SK-N-SH (cell line): ENCODE results near the gene NMNAT2. TPM values are rescaled to one million over a fixed set of nuclear protein-coding genes. Genes with fewer than 3 reads are reported as not detected.

ENCODE experiments used
- CTCF ChIA-PET: fragments of 300-600, 350-600 bp; formaldehyde crosslinking; extraction: SDS; loops from one replicate; lab custom pipeline; 2021; lab: Yijun Ruan, JAX
- POLR2A ChIA-PET: fragments of 350-600 bp; sonication (Branson Sonifier 250); formaldehyde crosslinking; extraction: SDS; loops from one replicate; lab custom pipeline; 2020; ENCODE audit warnings: antibody characterized with exemption, inconsistent platforms; lab: Yijun Ruan, JAX
- DNase-seq: peaks from one replicate; pipeline ENCODE4 v3.0.0; 2012
- H2AFZ ChIP-seq: fragments of 200-600 bp; sonication (generic); 2 replicates; pipeline ENCODE4 v1.8.1; 2016; ENCODE audit warnings: antibody characterized with exemption, mild to moderate bottlenecking, low read depth
- H3F3A ChIP-seq: fragments of 200-600 bp; sonication (generic); replicated peaks from 2 replicates; pipeline ENCODE3; 2016; ENCODE audit warnings: antibody characterized with exemption, mild to moderate bottlenecking; ENCODE audit not compliant: insufficient read depth
- H3K27ac ChIP-seq, 2 experiments: fragments of 200-500 bp in 1 of 2; fragments of 200-600 bp in 1 of 2; sonication (Bioruptor generic) in 1 of 2; sonication (generic), shearing (Covaris generic) in 1 of 2; 2 replicates each; pipeline versions ENCODE4 v1.5.1 to v1.6.1; 2014 to 2016; ENCODE audit warnings: low read depth in 2 of 2, inconsistent platforms in 1 of 2, low read length in 1 of 2, mild to moderate bottlenecking in 1 of 2, mixed read lengths in 1 of 2
- H3K27me3 ChIP-seq: fragments of 200-600 bp; sonication (generic), shearing (Covaris generic); 2 replicates; pipeline ENCODE4 v1.6.1; 2016; ENCODE audit warnings: mixed run types; ENCODE audit not compliant: insufficient read depth
- H3K36me3 ChIP-seq, 2 experiments: fragments of 200-500 bp in 1 of 2; fragments of 200-600 bp in 1 of 2; sonication (Bioruptor generic) in 1 of 2; sonication (generic) in 1 of 2; replicated peaks in 1 of 2; 2 replicates each; pipeline versions ENCODE3 to v1.5.1; 2014 to 2016; ENCODE audit warnings: low read length in 1 of 2, mild to moderate bottlenecking in 1 of 2; ENCODE audit not compliant: insufficient read depth in 2 of 2, control insufficient read depth in 1 of 2
- H3K4me1 ChIP-seq, 2 experiments: fragments of 200-500 bp in 1 of 2; fragments of 200-600 bp in 1 of 2; sonication (Bioruptor generic) in 1 of 2; sonication (generic), shearing (Covaris generic) in 1 of 2; 2 replicates each; pipeline versions ENCODE4 v1.5.1 to v1.6.1; 2014 to 2016; ENCODE audit warnings: low read depth in 1 of 2, low read length in 1 of 2, mixed run types in 1 of 2; ENCODE audit not compliant: insufficient read depth in 2 of 2, control insufficient read depth in 1 of 2
- H3K4me2 ChIP-seq: fragments of 200-600 bp; sonication (generic), shearing (Covaris generic); 2 replicates; pipeline ENCODE4 v1.6.1; 2017; ENCODE audit warnings: mixed run types
- H3K4me3 ChIP-seq, 2 experiments: fragments of 200-500 bp in 1 of 2; fragments of 200-600 bp in 1 of 2; sonication (Bioruptor generic) in 1 of 2; sonication (generic), shearing (Covaris generic) in 1 of 2; 2 replicates each; pipeline versions ENCODE4 v1.5.1 to v1.8.1; 2014 to 2016; ENCODE audit warnings: low read depth in 2 of 2, inconsistent platforms in 1 of 2, low read length in 1 of 2, mild to moderate bottlenecking in 1 of 2, mixed read lengths in 1 of 2, moderate library complexity in 1 of 2
- H3K79me2 ChIP-seq: fragments of 200-600 bp; sonication (generic); 2 replicates; pipeline ENCODE4 v1.8.1; 2017; ENCODE audit warnings: mild to moderate bottlenecking; ENCODE audit not compliant: insufficient read depth
- H3K9ac ChIP-seq: fragments of 200-600 bp; sonication (generic); 2 replicates; pipeline ENCODE4 v1.6.1; 2017; ENCODE audit warnings: mixed run types
- H3K9me2 ChIP-seq: fragments of 200-600 bp; sonication (generic); 2 replicates; pipeline ENCODE4 v1.6.1; 2017; ENCODE audit warnings: mixed run types
- H3K9me3 ChIP-seq: fragments of 200-600 bp; sonication (generic); 2 replicates; pipeline ENCODE4 v1.6.1; 2017; ENCODE audit warnings: mixed run types, mild to moderate bottlenecking, moderate library complexity
- H4K20me1 ChIP-seq: fragments of 200-600 bp; sonication (generic); 2 replicates; pipeline ENCODE4 v1.6.1; 2017; ENCODE audit warnings: mild to moderate bottlenecking, mixed run types; ENCODE audit not compliant: insufficient read depth
- CHD2 ChIP-seq: fragments of 150-350 bp; IDR thresholded peaks from 2 replicates; pipeline ENCODE4 v1.6.1; 2018; ENCODE audit warnings: low read length; ENCODE audit not compliant: partially characterized antibody
- EZH2phosphoT487 ChIP-seq: fragments of 200-600 bp; sonication (generic); IDR thresholded peaks from 2 replicates; pipeline ENCODE4 v1.6.1; 2017; ENCODE audit warnings: low read depth, mixed run types, mild to moderate bottlenecking, antibody characterized with exemption, moderate library complexity, borderline replicate concordance
- FOSL2 ChIP-seq: IDR thresholded peaks from 2 replicates; pipeline ENCODE4 v1.4.0; 2012; ENCODE audit warnings: low read depth, mild to moderate bottlenecking, moderate library complexity, borderline replicate concordance
- FOXJ3 ChIP-seq: sonication (generic); formaldehyde crosslinking; IDR thresholded peaks from 2 replicates; pipeline ENCODE4 v1.5.1; 2020; ENCODE audit warnings: mild to moderate bottlenecking, missing genetic modification reagents
- FOXM1 ChIP-seq: IDR thresholded peaks from 2 replicates; pipeline ENCODE4 v1.4.0; 2012; ENCODE audit warnings: low read depth, mild to moderate bottlenecking
- GATA2 ChIP-seq: sonication (generic); formaldehyde crosslinking; IDR thresholded peaks from 2 replicates; pipeline ENCODE4 v1.5.0; 2020; ENCODE audit warnings: mild to moderate bottlenecking, missing genetic modification reagents
- JUND ChIP-seq: IDR thresholded peaks from 2 replicates; pipeline ENCODE4 v1.4.0; 2012
- MAX ChIP-seq: IDR thresholded peaks from 2 replicates; pipeline ENCODE4 v1.4.0; 2012; ENCODE audit warnings: low read depth
- MEF2A ChIP-seq: IDR thresholded peaks from 2 replicates; pipeline ENCODE4 v1.4.0; 2012; ENCODE audit warnings: low read depth, borderline replicate concordance
- NFIC ChIP-seq: IDR thresholded peaks from 2 replicates; pipeline ENCODE4 v1.4.0; 2012; ENCODE audit warnings: borderline replicate concordance
- RAD21 ChIP-seq: IDR thresholded peaks from 2 replicates; pipeline ENCODE4 v1.6.1; 2012; ENCODE audit warnings: mild to moderate bottlenecking, low read length
- RCOR1 ChIP-seq: fragments of 150-350 bp; IDR thresholded peaks from 2 replicates; pipeline ENCODE4 v1.6.1; 2017; ENCODE audit warnings: antibody characterized with exemption, low read length
- RFX5 ChIP-seq: IDR thresholded peaks from 2 replicates; pipeline ENCODE4 v1.6.1; 2012; ENCODE audit warnings: mild to moderate bottlenecking, improper control_type of control experiment, low read length
- SMC3 ChIP-seq: IDR thresholded peaks from 2 replicates; pipeline ENCODE4 v1.6.1; 2012; ENCODE audit warnings: low read depth, low read length, improper control_type of control experiment
- TAF1 ChIP-seq: IDR thresholded peaks from 2 replicates; pipeline ENCODE4 v1.6.1; 2012; ENCODE audit warnings: low read depth, mild to moderate bottlenecking, low read length, moderate library complexity, borderline replicate concordance
- WGBS: methylation state at CpG from one replicate; pipeline ENCODE4 v1.1.6; 2017; ENCODE audit warnings: low lambda C conversion rate; 5-methylcytosine and 5-hydroxymethylcytosine counted together
- polyA plus RNA-seq, 3 experiments: library from polyadenylated mRNA; depleted of rRNA; stranded (reverse); fragments of >200 nt; gene quantifications; 2 replicates each; pipeline ENCODE4 v1.2.3, GENCODE V29; 2012
- TF ChIP-seq, protein P1 (sequence below): fragments of 150-350 bp; IDR thresholded peaks from 2 replicates; pipeline ENCODE4 v1.6.1; 2016; ENCODE audit warnings: mild to moderate bottlenecking, low read depth, low read length
- TF ChIP-seq, protein P2 (sequence below): fragments of 200-600 bp; sonication (generic); IDR thresholded peaks from 2 replicates; pipeline ENCODE4 v1.6.1; 2017; ENCODE audit warnings: antibody characterized with exemption, mild to moderate bottlenecking, moderate library complexity

NMNAT2 gene
- polyA plus RNA-seq, 1 of the 3 experiments (the other 2 are of a cell fraction): 0.07 TPM

GRCh38 chr1:183237046-183237445 is 181.1 kb downstream of the NMNAT2 start:
- Histone ChIP-seq H3K4me3 (no peak overlapping the region), H3K9ac (no peak overlapping the region)
- TF ChIP-seq FOXM1: no peak
- TF ChIP-seq FOSL2: no peak
- no peak for TF ChIP-seq RFX5
- TF ChIP-seq NFIC: no peak
- TF ChIP-seq GATA2: no peak
- TF ChIP-seq, protein P1, sequence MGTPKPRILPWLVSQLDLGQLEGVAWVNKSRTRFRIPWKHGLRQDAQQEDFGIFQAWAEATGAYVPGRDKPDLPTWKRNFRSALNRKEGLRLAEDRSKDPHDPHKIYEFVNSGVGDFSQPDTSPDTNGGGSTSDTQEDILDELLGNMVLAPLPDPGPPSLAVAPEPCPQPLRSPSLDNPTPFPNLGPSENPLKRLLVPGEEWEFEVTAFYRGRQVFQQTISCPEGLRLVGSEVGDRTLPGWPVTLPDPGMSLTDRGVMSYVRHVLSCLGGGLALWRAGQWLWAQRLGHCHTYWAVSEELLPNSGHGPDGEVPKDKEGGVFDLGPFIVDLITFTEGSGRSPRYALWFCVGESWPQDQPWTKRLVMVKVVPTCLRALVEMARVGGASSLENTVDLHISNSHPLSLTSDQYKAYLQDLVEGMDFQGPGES: no peak
- TF ChIP-seq MEF2A: no peak
- TF ChIP-seq RAD21: no peak
- TF ChIP-seq EZH2phosphoT487: no peak
- TF ChIP-seq TAF1: no peak
- no peak for TF ChIP-seq CHD2
- no peak for TF ChIP-seq SMC3
- no peak for TF ChIP-seq MAX
- TF ChIP-seq, all 33 proteins: peak for 0
- H3K27me3 ChIP-seq: no peaks in the 10 kb centered on the region
- H3K9me2 ChIP-seq: no peaks in the 10 kb centered on the region
- DNase-seq: no peak
- peaks cover 6 to 23% of the 10 kb centered on the region in 2 experiments; a peak in 2 of 4 replicates for H3K4me1 ChIP-seq
- peaks cover 30% of the 10 kb centered on the region for H3F3A ChIP-seq
- no peaks in the 10 kb centered on the region for H4K20me1 ChIP-seq
- no peaks in the 10 kb centered on the region for H3K79me2 ChIP-seq
- ChIA-PET POLR2A (no interaction called here), CTCF (interaction anchor here (0.9 to 6.7 kb wide), 5 partner anchors 8 to 276 kb away, joined by 3 to 37 read pairs (median 6); no protein-coding TSS in a partner anchor)
- no peak overlapping the region for H3K4me2 ChIP-seq
- H2AFZ ChIP-seq: no peak overlapping the region
- no peaks in the 10 kb centered on the region for H3K9me3 ChIP-seq
- H3K27ac ChIP-seq: no peak overlapping the region
- WGBS: 97% methylated on average over 2 of the region's 2 CpGs
- no peaks in the 10 kb centered on the region for H3K36me3 ChIP-seq

GRCh38 chr1:183236158-183236725 is 181.9 kb downstream of the NMNAT2 start:
- POLR2A ChIA-PET: no interaction called here
- no peak for TF ChIP-seq RAD21
- TF ChIP-seq, protein P2, sequence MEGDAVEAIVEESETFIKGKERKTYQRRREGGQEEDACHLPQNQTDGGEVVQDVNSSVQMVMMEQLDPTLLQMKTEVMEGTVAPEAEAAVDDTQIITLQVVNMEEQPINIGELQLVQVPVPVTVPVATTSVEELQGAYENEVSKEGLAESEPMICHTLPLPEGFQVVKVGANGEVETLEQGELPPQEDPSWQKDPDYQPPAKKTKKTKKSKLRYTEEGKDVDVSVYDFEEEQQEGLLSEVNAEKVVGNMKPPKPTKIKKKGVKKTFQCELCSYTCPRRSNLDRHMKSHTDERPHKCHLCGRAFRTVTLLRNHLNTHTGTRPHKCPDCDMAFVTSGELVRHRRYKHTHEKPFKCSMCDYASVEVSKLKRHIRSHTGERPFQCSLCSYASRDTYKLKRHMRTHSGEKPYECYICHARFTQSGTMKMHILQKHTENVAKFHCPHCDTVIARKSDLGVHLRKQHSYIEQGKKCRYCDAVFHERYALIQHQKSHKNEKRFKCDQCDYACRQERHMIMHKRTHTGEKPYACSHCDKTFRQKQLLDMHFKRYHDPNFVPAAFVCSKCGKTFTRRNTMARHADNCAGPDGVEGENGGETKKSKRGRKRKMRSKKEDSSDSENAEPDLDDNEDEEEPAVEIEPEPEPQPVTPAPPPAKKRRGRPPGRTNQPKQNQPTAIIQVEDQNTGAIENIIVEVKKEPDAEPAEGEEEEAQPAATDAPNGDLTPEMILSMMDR: no peak
- TF ChIP-seq FOXJ3 (CRISPR knock-in tag): no peak
- TF ChIP-seq JUND: no peak
- no peak for TF ChIP-seq RCOR1
- TF ChIP-seq, all 33 proteins: peak for 0
- Histone ChIP-seq H3K36me3 (no peaks in the 10 kb centered on the region), H3K4me2 (no peak overlapping the region), H3K79me2 (no peaks in the 10 kb centered on the region), H3F3A (peaks cover 30% of the 10 kb centered on the region), H2AFZ (no peak overlapping the region), H3K4me1 (peaks cover 6 to 23% of the 10 kb centered on the region in 2 experiments; a peak in 2 of 4 replicates), H3K9me3 (no peaks in the 10 kb centered on the region), H4K20me1 (no peaks in the 10 kb centered on the region), H3K4me3 (no peak overlapping the region), H3K27ac (no peak overlapping the region; a peak in 1 of 4 replicates), H3K9ac (no peak overlapping the region), H3K9me2 (no peaks in the 10 kb centered on the region), H3K27me3 (no peaks in the 10 kb centered on the region)
- CTCF ChIA-PET: interaction anchor here (2.7 to 6.7 kb wide), 2 partner anchors 7 to 12 kb away, joined by 10 to 37 read pairs; no protein-coding TSS in a partner anchor
- 85% methylated on average over 6 of the region's 6 CpGs for WGBS
- no peak for DNase-seq
